ENCODE measurements around the gene CHRD. TPM values are rescaled to one million over a fixed set of nuclear protein-coding genes. Genes with fewer than 3 reads are reported as not detected.
"Not testable (repeated sequence)": the region's sequence is repeated elsewhere in the genome, so short reads cannot be mapped to it uniquely, and the experiment has no call there.

CHRD gene
- total RNA-seq, 4 donors from 2014 or later = 5.8 to 12.2 (median 9.2) TPM

DNA sequence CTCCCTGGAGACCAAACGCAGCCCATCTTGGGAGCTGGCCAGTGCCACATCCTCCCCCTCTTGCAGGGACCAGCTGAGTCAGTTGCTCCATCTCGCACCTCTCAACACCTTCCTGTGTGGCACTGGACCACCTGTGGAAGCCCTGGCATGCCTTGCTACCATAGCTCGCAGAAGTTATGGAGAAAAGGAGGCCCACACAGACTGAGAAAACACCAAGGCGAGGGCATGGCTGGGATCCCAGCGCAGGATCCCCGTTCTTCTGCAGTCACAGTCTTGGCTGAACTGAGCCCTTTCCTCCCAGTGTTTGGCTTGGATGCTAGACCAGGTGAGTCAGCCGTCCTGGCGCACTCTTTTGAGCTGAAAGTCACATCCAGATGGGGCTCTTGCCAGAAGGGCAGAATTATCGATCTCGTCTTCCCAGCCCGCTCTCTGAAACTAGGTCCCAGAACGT is 46.9 kb downstream of the CHRD start:
- DNase-seq (ENCODE audit: low spot score) (no peak), ATAC-seq (ENCODE audit: low FRiP score) (no peak)
- no peak for TF ChIP-seq CTCF (IDR thresholded peaks at IDR 0.05)

DNA sequence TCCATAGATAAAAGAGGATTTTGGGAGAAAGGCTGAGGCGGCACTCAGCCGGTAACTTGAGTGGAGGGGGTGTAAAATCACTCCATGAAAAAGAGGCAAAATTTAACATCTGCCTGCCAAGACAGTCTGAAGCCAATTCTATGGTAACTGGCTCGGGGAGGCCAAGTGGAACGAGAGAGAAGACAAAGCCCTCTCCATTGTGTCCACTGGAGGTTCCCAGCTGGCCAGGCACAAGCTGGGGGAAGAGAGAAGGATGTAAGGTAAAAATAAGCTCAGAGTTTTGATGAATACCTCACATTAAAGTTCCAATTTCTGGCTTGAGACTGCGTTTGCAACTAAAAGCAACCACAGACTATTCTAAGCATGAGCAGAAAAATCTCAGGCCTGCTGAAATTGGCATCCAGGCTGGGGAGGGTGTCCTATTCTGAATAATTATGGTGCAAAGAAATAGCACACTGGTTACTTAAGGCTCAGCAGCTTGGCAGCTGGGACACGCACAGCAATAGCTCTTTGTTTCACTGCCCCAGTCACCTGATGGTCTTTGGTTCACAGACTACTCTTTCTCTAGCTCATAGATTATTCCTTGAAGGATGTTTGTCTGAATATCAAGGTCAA is 48.8 kb downstream of the CHRD start:
- no peak for DNase-seq (ENCODE audit: low spot score)
- no peak for ATAC-seq (ENCODE audit: low FRiP score)

GRCh38 chr3:184429786-184430185 is 49.9 kb downstream of the CHRD start:
- no peak for TF ChIP-seq CTCF (IDR thresholded peaks at IDR 0.05)
- DNase-seq (ENCODE audit: low spot score) (no peak), ATAC-seq (ENCODE audit: low FRiP score) (no peak)

More for the DNA sequence above, 48.8 kb downstream of the CHRD start:
- TF ChIP-seq CTCF (IDR thresholded peaks at IDR 0.05) = no peak

- TF ChIP-seq CTCF (IDR thresholded peaks at IDR 0.05) = no peak
- DNase-seq (ENCODE audit: low spot score) (no peak), ATAC-seq (ENCODE audit: low FRiP score) (no peak)
Observed at GRCh38 chr3:184430940-184431339, 51.1 kb downstream of the CHRD start.

DNA sequence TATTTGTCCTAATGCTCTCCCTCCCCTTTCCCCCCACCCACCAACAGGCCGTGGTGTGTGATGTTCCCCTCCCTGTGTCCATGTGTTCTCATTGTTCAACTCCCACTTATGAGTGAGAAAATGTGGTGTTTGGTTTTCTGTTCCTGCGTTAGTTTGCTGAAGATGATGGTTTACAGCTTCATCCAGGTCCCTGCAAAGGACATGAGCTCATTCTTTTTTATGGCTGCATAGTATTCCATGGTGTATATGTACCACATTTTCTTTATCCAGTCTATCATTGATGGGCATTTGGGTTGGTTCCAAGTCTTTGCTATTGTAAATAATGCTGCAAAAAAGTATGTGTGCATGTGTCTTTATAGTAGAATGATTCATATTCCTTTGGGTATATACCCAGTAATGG is 53.3 kb downstream of the CHRD start:
- not testable (repeated sequence) for ATAC-seq (ENCODE audit: low FRiP score); DNase-seq (ENCODE audit: low spot score)

DNA sequence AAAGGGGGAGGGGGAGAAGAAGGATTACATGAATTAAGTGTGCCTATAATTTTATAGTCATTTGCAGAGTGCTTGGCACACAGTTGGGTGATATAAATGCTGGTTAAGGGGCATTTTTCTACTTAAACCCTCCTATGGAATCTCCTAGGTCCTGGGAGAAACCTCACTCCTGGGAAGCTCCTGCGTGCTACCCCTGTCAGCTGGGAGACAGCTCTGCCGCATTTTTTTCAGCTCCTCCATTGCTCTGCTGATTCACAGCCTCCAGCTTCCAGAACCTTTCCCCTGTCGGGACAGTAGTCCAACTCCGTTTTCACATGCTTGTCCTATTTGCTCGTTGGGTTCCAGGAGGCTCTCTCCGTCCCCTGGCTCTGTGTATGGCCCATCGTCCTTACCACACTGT is 59.2 kb downstream of the CHRD start:
- ATAC-seq (ENCODE audit: low FRiP score) (no peak), DNase-seq (ENCODE audit: low spot score) (no peak)
- no peak for TF ChIP-seq CTCF (IDR thresholded peaks at IDR 0.05)

Other genes with a start within 250 kb of the CHRD start
- gene EIF2B5, start 244.7 kb upstream of the CHRD start, total RNA-seq = 10 to 100 TPM; 28.5 to 50.3 (median 38.7) TPM
- gene DVL3, start 224.7 kb upstream of the CHRD start, total RNA-seq = 10 to 100 TPM; 34.9 to 46.0 (median 43.2) TPM
- gene AP2M1, start 205.2 kb upstream of the CHRD start, total RNA-seq = 100 to 1,000 TPM; 240 to 284 (median 246) TPM
- gene ABCF3, start 193.9 kb upstream of the CHRD start, total RNA-seq = 10 to 100 TPM; 41.0 to 76.7 (median 64.0) TPM
- gene VWA5B2, start 150.5 kb upstream of the CHRD start, total RNA-seq = under 1 TPM in 2 of 4 donors, not detected in 2; 0.19 to 0.47 TPM
- gene ALG3, start 131.1 kb upstream of the CHRD start, total RNA-seq = 10 to 100 TPM; 42.2 to 56.6 (median 52.3) TPM
- gene EEF1AKMT4, start 130.4 kb upstream of the CHRD start, total RNA-seq = 10 to 100 TPM in 1 of 4 donors, 1 to 10 TPM in 3; 1.7 to 14.8 (median 5.5) TPM
- gene CAMK2N2, start 118.5 kb upstream of the CHRD start, total RNA-seq = under 1 TPM in 1 of 4 donors, not detected in 3; 0.28 TPM
- gene ECE2, start 104.0 kb upstream of the CHRD start, total RNA-seq = not detected
- 100 to 1,000 TPM; 160 to 319 (median 213) TPM for gene PSMD2, start 80.8 kb upstream of the CHRD start, total RNA-seq
- gene EIF4G1, start 65.4 kb upstream of the CHRD start, total RNA-seq = 100 to 1,000 TPM; 235 to 471 (median 268) TPM
- gene FAM131A, start 42.5 kb upstream of the CHRD start, total RNA-seq = 10 to 100 TPM; 19.1 to 30.8 (median 25.9) TPM
- 1 to 10 TPM; 2.1 to 8.4 (median 3.8) TPM for gene CLCN2, start 18.4 kb upstream of the CHRD start, total RNA-seq
- gene POLR2H, start 18.3 kb upstream of the CHRD start, total RNA-seq = 100 to 1,000 TPM in 1 of 4 donors, 10 to 100 TPM in 3; 63.9 to 110 (median 89.3) TPM
- 1 to 10 TPM in 1 of 4 donors, under 1 TPM in 3; 0.36 to 1.3 (median 0.94) TPM for gene THPO, start 1.8 kb upstream of the CHRD start, total RNA-seq
- 1 to 10 TPM in 3 of 4 donors, under 1 TPM in 1; 0.79 to 3.1 (median 2.1) TPM for gene EPHB3, start 181.7 kb downstream of the CHRD start, total RNA-seq